ENCODE data around the gene SLC38A1.
A peak's percentile ranks its signal among the peaks of the same experiment; 100 is the strongest.
"Not testable (repeated sequence)": the region's sequence is repeated elsewhere in the genome, so short reads cannot be mapped to it uniquely, and the experiment has no call there.

Gene SLC38A1

DNA sequence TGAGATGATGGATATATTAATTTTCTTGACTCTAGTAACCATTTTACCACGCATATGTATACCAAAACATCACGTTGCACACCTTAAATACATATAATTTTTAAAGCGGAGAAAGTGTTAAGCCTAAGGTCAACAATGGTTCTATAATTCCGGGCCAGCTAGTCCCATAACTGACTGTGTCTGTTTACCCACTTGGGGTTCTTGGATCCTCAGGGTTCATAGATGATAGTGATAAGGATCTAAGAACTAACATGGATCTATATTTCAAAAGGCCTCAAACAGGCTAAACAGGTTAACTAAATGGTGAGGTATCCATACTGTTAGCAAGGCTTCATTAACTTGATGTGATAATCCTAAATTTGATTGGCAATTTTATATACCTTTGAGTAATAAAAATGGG lies 9.8 kb downstream of the SLC38A1 start:
- Mint-ChIP-seq H3K4me1 (ENCODE audit: low read depth) (peaks cover 31% of the 10 kb centered on the region), H3K36me3 (ENCODE audit: low read depth) (peaks cover 46% of the 10 kb centered on the region), H3K27me3 (ENCODE audit: low read depth) (no peaks in the 10 kb centered on the region), H3K9me3 (no peaks in the 10 kb centered on the region), H3K4me3 (no peak overlapping the region), H3K27ac (no peak overlapping the region)
- no peak for DNase-seq (ENCODE audit: low spot score)

DNA sequence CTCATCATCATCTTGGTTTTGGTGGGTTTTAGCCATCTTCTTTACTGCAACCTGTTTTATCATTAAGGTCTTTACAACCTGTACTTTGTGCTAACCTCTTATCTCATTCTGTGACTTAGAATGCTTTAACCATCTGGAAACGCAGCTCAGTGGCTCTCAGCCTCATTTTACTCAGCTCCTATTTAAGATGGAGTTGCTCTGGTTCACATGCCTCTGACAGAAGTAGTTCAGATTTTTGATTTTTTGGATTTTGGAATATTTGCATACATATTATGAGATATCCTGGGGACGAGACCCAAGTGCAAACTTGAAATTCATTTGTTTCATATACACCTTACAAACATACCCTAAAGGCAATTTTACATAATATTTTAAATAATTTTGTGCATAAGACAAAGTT lies 10.7 kb downstream of the SLC38A1 start:
- Mint-ChIP-seq H3K4me3 (no peak overlapping the region), H3K9me3 (no peaks in the 10 kb centered on the region), H3K27ac (no peak overlapping the region), H3K4me1 (ENCODE audit: low read depth) (peaks cover 28% of the 10 kb centered on the region), H3K27me3 (ENCODE audit: low read depth) (no peaks in the 10 kb centered on the region), H3K36me3 (ENCODE audit: low read depth) (peaks cover 54% of the 10 kb centered on the region)
- DNase-seq (ENCODE audit: low spot score), result no peak

DNA sequence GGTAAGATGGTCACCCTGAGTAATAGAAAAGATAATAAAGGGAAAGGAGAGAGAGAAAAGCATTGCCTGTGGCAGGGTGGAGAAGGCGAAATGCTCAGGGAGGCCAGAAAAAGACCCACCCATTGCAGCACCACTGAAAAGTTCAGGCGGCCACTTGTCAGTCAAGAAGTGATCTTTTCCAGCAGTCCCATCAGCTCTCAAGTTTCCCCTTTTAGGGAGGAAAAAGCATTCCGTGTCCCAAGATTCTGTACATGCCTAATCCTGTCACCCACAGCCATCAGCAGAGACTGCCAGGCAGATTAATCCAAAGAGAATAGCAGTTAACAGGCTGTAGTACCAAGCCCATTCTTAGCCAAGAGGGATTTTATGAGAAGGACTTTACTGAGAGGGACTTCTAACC lies 11.9 kb downstream of the SLC38A1 start:
- H3K4me1 Mint-ChIP-seq (ENCODE audit: low read depth), result peaks cover 23% of the 10 kb centered on the region
- DNase-seq (ENCODE audit: low spot score), result no peak
- peaks cover 59% of the 10 kb centered on the region for H3K36me3 Mint-ChIP-seq (ENCODE audit: low read depth)
- H3K9me3 Mint-ChIP-seq, result no peaks in the 10 kb centered on the region
- H3K27ac Mint-ChIP-seq, result peak overlapping the region; percentile 52
- H3K4me3 Mint-ChIP-seq, result no peak overlapping the region
- H3K27me3 Mint-ChIP-seq (ENCODE audit: low read depth), result no peaks in the 10 kb centered on the region

DNA sequence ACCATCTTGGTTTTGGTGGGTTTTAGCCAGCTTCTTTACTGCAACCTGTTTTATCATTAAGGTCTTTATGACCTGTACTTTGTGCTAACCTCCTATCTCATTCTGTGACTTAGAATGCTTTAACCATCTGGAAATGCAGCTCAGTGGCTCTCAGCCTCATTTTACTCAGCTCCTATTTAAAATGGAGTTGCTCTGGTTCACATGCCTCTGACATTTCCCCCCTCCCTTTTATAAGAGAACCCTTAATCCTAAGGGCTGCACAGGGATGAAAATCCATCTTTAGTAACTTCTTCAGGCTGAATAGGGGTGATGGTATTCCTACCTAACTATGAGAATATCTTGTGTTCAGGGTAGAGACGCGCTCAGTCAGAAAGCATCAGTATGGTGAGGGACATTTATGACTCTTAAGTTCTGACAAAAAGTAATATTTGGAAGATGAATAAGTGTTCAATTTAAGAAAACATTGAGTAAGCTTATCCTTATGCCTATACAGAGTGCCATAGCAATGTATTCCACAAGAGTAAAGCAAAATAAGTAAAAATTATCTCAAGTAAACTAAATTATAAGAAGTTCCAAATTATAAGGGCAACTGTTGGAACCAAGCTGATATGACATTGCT lies 15.2 kb downstream of the SLC38A1 start:
- no peak for DNase-seq (ENCODE audit: low spot score)
- Mint-ChIP-seq H3K27me3 (ENCODE audit: low read depth) (no peaks in the 10 kb centered on the region), H3K27ac (no peak overlapping the region), H3K4me1 (ENCODE audit: low read depth) (peaks cover 45% of the 10 kb centered on the region), H3K36me3 (ENCODE audit: low read depth) (peaks cover 85% of the 10 kb centered on the region), H3K4me3 (no peak overlapping the region), H3K9me3 (peaks cover 27% of the 10 kb centered on the region)

DNA sequence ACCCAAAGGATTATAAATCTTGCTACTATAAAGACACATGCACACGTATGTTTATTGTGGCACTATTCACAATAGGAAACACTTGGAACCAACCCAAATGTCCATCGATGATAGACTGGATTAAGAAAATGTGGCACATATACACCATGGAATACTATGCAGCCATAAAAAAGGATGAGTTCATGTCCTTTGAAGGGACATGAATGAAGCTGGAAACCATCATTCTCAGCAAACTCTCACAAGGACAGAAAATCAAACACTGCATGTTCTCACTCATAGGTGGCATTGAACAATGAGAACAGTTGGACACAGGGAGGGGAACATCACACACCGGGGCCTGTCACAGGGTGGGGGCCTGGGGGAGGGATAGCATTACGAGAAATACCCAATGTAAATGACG lies 16.8 kb downstream of the SLC38A1 start:
- H3K27me3 Mint-ChIP-seq (ENCODE audit: low read depth); DNase-seq (ENCODE audit: low spot score); H3K4me3 Mint-ChIP-seq; H3K27ac Mint-ChIP-seq: not testable (repeated sequence)
- H3K4me1 Mint-ChIP-seq (ENCODE audit: low read depth), result peaks cover 55% of the 10 kb centered on the region
- H3K36me3 Mint-ChIP-seq (ENCODE audit: low read depth), result peaks cover 88% of the 10 kb centered on the region
- H3K9me3 Mint-ChIP-seq, result peaks cover 41% of the 10 kb centered on the region

DNA sequence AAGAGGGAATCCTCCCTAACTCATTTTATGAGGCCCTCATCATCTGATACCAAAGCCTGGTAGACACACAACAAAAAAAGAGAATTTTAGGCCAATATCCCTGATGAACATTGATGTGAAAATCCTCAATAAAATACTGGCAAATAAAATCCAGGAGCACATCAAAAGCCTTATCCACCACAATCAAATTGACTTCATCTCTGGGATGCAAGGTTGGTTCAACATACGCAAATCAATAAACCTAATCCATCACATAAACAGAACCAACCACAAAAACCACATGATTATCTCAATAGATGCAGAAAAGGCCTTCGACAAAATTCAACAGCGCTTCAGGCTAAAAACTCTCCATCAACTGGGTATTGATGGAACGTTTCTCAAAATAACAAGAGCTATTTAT lies 18.9 kb downstream of the SLC38A1 start:
- DNase-seq (ENCODE audit: low spot score); H3K27me3 Mint-ChIP-seq (ENCODE audit: low read depth); H3K27ac Mint-ChIP-seq; H3K4me3 Mint-ChIP-seq: not testable (repeated sequence)
- H3K4me1 Mint-ChIP-seq (ENCODE audit: low read depth), result peaks cover 56% of the 10 kb centered on the region
- peaks cover 44% of the 10 kb centered on the region for H3K9me3 Mint-ChIP-seq
- peaks cover 90% of the 10 kb centered on the region for H3K36me3 Mint-ChIP-seq (ENCODE audit: low read depth)

DNA sequence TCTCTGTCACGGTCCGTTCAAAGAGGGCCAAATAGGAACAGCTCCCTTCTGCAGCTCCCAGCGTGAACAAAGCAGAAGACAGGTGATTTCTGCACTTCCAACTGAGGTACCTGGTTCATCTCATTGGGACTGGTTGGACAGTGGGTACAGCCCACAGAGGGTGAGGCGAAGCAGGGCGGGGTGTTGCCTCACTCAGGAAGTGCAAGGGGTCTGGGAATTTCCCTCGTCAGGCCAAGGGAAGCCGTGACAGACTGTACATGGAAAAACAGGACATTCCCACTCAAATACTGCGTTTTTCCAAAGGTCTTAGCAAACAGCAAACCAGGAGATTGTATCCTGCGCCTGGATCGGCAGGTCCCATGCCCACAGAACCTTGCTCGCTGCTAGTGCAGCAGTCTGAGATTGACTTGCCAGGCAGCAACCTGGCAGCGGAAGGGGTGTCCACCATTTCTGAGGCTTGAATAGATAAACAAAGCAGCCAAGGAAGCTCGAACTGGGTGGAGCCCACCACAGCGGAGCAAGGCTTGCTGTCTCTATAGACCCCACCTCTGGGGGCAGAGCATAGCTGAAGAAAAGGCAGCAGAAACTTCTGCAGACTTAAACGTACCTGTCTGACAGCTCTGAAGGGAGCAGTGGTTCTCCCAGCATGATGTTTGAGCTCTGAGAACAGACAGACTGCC lies 22.7 kb downstream of the SLC38A1 start:
- H3K27me3 Mint-ChIP-seq (ENCODE audit: low read depth), result no peaks in the 10 kb centered on the region
- H3K4me3 Mint-ChIP-seq, result no peak overlapping the region
- no peak overlapping the region for H3K27ac Mint-ChIP-seq
- peaks cover 59% of the 10 kb centered on the region for H3K4me1 Mint-ChIP-seq (ENCODE audit: low read depth)
- DNase-seq (ENCODE audit: low spot score), result no peak
- H3K9me3 Mint-ChIP-seq, result peaks cover 42% of the 10 kb centered on the region
- peaks cover 88% of the 10 kb centered on the region for H3K36me3 Mint-ChIP-seq (ENCODE audit: low read depth)

DNA sequence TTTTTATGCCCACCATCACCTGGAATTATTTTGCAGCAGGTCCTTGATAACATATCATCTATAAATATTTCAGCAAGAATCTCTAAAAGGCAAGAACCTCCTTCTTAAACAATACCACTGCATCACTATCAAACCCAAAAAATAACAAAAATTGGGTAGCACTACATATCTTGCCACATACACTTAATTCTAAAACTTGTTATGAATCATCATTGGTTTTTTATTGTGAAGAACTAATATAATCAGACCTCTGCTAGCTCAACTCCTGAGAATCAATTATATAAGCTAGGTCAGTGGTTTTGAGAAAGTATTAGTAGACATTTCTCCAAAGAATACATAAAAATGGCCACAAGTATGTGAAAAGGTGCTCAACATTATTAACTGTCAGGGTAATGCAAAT lies 23.8 kb downstream of the SLC38A1 start:
- Mint-ChIP-seq H3K4me1 (ENCODE audit: low read depth) (peaks cover 50% of the 10 kb centered on the region), H3K4me3 (no peak overlapping the region), H3K27me3 (ENCODE audit: low read depth) (no peaks in the 10 kb centered on the region), H3K36me3 (ENCODE audit: low read depth) (peaks cover 87% of the 10 kb centered on the region), H3K27ac (no peak overlapping the region), H3K9me3 (peaks cover 30% of the 10 kb centered on the region)
- no peak for DNase-seq (ENCODE audit: low spot score)

DNA sequence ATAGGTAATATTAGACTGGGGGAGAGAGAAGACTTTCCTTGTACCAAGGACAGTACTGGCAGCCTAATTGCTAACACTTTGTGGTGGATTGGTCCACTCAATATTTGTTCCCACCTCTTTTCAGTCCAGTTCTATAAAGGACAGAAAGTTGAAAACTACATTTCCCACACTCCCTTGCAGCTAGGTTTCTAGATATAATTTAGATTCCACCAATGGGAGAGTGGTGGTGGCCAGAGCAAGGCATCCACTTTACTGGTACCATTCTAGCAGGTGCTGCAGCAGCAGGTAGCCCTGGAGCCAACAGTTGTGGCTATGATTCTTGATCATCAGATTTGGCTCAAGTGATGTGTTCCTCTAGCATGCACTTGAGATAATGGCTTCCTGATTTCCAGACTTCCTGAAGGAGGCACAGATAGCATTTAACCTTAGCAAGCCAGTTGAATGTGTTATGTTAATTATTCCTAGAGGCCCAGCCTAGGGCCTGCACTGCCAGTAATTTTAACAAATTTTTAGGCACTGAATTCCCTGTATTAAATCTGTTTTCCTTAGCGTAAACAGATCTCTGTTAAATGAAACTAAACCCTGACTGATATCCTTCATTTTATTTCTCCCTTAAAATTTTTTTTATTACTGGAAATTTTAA lies 24.4 kb downstream of the SLC38A1 start:
- Mint-ChIP-seq H3K9me3 (peaks cover 24% of the 10 kb centered on the region), H3K36me3 (ENCODE audit: low read depth) (peaks cover 86% of the 10 kb centered on the region), H3K27me3 (ENCODE audit: low read depth) (no peaks in the 10 kb centered on the region), H3K4me1 (ENCODE audit: low read depth) (peaks cover 45% of the 10 kb centered on the region), H3K4me3 (no peak overlapping the region), H3K27ac (no peak overlapping the region)
- no peak for DNase-seq (ENCODE audit: low spot score)

DNA sequence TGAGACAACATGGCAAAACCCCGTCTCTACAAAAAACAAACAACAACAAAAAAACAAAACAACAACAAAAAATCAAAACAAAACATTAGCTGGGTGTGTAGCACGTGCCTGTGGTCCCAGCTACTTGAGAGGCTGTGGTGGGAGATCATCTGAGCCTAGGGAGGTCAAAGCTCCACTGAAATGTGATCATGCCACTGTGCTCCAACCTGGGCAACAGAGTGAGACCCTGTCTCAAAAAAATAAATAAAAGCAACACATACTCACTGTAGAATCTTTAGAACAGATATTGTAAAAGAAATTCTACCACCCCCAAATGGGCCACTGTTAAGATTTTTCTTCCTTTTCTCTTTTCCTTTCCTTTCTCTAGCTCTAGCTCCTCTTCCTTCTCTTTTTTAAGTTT lies 26.3 kb downstream of the SLC38A1 start:
- Mint-ChIP-seq H3K4me3 (no peak overlapping the region), H3K9me3 (peaks cover 11% of the 10 kb centered on the region), H3K27ac (peak overlapping the region; percentile 14), H3K27me3 (ENCODE audit: low read depth) (no peaks in the 10 kb centered on the region), H3K4me1 (ENCODE audit: low read depth) (peaks cover 35% of the 10 kb centered on the region), H3K36me3 (ENCODE audit: low read depth) (peaks cover 83% of the 10 kb centered on the region)
- no peak for DNase-seq (ENCODE audit: low spot score)

DNA sequence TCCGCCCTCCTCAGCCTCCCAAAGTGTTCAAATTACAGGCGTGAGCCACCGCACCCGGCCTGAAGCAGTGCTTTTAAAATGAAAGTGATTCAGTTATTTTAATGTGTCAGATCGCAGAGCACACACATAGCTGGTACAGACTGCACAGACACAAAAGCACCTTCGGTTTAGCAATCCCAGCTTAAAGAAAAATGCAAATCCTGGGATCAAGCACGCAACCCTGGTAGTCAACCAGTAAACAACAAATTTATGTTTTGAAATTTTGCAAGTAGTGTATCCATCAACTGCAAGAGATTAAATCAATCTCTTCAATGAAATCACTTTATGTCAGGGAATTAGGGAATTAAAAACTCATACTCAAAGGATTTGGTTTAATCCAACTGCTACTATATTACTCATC lies 28.4 kb downstream of the SLC38A1 start:
- Mint-ChIP-seq H3K9me3 (peaks cover 5% of the 10 kb centered on the region), H3K36me3 (ENCODE audit: low read depth) (peaks cover 85% of the 10 kb centered on the region), H3K27me3 (ENCODE audit: low read depth) (no peaks in the 10 kb centered on the region), H3K4me1 (ENCODE audit: low read depth) (peaks cover 29% of the 10 kb centered on the region), H3K4me3 (no peak overlapping the region), H3K27ac (no peak overlapping the region)
- no peak for DNase-seq (ENCODE audit: low spot score)

DNA sequence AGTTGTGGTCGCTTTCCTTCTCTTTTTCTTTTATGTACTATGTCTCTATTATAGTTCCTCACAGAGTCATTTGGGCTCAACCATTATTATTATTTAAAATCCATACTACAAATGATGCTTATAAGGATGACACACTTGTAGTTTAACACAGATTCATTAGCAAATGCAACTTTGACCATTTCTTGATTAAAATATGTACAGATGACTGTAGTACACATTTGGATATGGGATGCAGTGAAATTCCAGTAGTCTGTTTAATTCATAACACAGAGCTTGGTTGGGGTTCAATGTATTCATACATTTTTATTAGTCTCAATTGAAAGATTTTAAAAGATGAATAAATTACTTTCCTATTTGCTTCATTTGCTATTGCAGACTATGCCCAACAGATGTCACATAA lies 30.0 kb downstream of the SLC38A1 start:
- H3K36me3 Mint-ChIP-seq (ENCODE audit: low read depth), result peaks cover 85% of the 10 kb centered on the region

DNA sequence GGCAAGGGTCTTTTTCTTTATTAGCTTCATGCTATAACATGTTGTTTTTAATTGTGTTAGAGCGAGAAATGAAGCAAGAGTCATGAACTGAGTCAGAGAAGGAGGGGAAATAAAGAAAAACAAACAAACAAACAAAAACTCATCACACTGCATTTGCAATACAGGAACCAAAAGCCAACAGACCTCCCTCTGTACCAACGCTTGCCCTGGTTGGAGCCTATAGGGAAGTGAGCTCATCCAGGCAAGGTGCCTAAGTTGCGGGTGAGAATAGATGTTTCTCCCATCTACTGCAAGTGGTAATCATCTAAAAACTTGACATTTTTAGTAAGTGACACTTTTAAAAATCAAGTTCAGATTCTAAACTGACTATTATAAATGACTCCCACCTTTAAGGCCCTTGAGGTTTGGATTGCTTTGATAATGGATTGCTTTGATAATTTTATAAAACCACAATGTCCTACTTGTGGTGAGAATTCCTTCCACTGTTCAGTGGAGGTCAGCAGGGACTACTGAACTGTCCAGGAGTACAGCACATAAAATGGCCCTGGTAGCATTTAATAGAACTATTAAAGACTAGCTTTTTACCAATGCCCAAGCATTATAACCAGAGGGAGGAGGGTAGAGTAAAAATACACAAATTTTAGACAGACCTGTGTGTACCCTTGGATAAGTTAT lies 31.3 kb downstream of the SLC38A1 start:
- Mint-ChIP-seq H3K36me3 (ENCODE audit: low read depth) (peaks cover 80% of the 10 kb centered on the region), H3K27me3 (ENCODE audit: low read depth) (no peaks in the 10 kb centered on the region), H3K27ac (no peak overlapping the region), H3K4me3 (no peak overlapping the region), H3K9me3 (no peaks in the 10 kb centered on the region), H3K4me1 (ENCODE audit: low read depth) (peaks cover 33% of the 10 kb centered on the region)
- DNase-seq (ENCODE audit: low spot score), result no peak

More for the DNA sequence above, 30.0 kb downstream of the SLC38A1 start:
- Mint-ChIP-seq H3K9me3 (no peaks in the 10 kb centered on the region), H3K27ac (peak overlapping the region; percentile 22), H3K4me3 (no peak overlapping the region), H3K4me1 (ENCODE audit: low read depth) (peaks cover 31% of the 10 kb centered on the region), H3K27me3 (ENCODE audit: low read depth) (no peaks in the 10 kb centered on the region)
- DNase-seq (ENCODE audit: low spot score), result no peak

DNA sequence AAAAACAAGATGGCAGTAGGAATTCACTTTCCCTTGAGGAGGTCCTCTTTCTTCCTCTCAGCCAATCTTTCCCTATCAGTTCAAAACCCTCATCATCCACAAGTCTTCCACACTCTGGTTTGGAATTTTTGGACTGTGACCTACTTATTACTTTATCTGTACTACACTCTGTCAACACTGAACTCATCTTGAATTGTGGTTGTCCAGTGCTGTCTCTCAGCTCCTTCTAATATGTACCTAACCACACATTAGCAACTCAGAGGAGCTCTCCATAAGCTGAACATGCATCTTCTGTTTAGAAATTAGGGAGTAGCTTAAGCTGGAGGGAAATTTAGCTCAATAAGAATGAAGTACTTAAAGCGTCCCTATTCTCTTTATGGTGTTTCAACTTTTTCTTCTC lies 34.8 kb downstream of the SLC38A1 start:
- DNase-seq (ENCODE audit: low spot score), result no peak
- Mint-ChIP-seq H3K27me3 (ENCODE audit: low read depth) (no peaks in the 10 kb centered on the region), H3K9me3 (no peaks in the 10 kb centered on the region), H3K4me3 (no peak overlapping the region), H3K4me1 (ENCODE audit: low read depth) (peaks cover 37% of the 10 kb centered on the region), H3K27ac (no peak overlapping the region), H3K36me3 (ENCODE audit: low read depth) (peaks cover 75% of the 10 kb centered on the region)
